Renal cortex interstitium (tissue), 15 donors: ENCODE measurements around the gene PALD1. TPM values are rescaled to one million over a fixed set of nuclear protein-coding genes. Genes with fewer than 3 reads are reported as not detected.

Experiments used
- DNase-seq, 11 donors: peaks; one replicate each; pipeline ENCODE4 v3.0.0-alpha.2; 2013; ENCODE audit warnings: low read depth in 9 of 11, low spot score in 4 of 11; ENCODE audit errors: extremely low read depth in 1 of 11
- long read RNA-seq, 16 experiments: transcript quantifications; one replicate each; lab custom pipeline, GENCODE V29; 2026
- polyA plus RNA-seq, 3 donors: library from polyadenylated mRNA; unstranded; fragments of 120-200 nt; gene quantifications; one replicate each; pipeline ENCODE4 v1.2.1, GENCODE V29; 2013; ENCODE audit not compliant: insufficient read length in 3 of 3

The PALD1 gene
- 10 to 100 TPM; 10.1 to 12.8 (median 11.9) TPM for polyA plus RNA-seq
- long read RNA-seq, donor 1, full-length matches to known transcripts, result 1 of 1 reads
- long read RNA-seq, donor 1, partial matches to known transcripts, result 0 of 1 reads
- long read RNA-seq, donor 1, other reads (novel, unspliced or antisense), result 0 of 1 reads
- long read RNA-seq, donor 2, result 0 reads
- long read RNA-seq, donor 3, full-length matches to known transcripts, result 1 of 1 reads
- long read RNA-seq, donor 3, partial matches to known transcripts, result 0 of 1 reads
- long read RNA-seq, donor 3, other reads (novel, unspliced or antisense), result 0 of 1 reads
- long read RNA-seq, donor 4, full-length matches to known transcripts, result 1 of 1 reads
- long read RNA-seq, donor 4, partial matches to known transcripts, result 0 of 1 reads
- long read RNA-seq, donor 4, other reads (novel, unspliced or antisense), result 0 of 1 reads
- long read RNA-seq, donor 5, result 0 reads
- long read RNA-seq, donor 6, result 0 reads
- long read RNA-seq, donor 7, full-length matches to known transcripts, result 1 of 1 reads
- long read RNA-seq, donor 7, partial matches to known transcripts, result 0 of 1 reads
- long read RNA-seq, donor 7, other reads (novel, unspliced or antisense), result 0 of 1 reads
- long read RNA-seq, donor 8, full-length matches to known transcripts, result 1 of 1 reads
- long read RNA-seq, donor 8, partial matches to known transcripts, result 0 of 1 reads
- long read RNA-seq, donor 8, other reads (novel, unspliced or antisense), result 0 of 1 reads
- long read RNA-seq, donor 9, result 0 reads
- long read RNA-seq, donor 10, full-length matches to known transcripts, result 1 of 1 reads
- long read RNA-seq, donor 10, partial matches to known transcripts, result 0 of 1 reads
- long read RNA-seq, donor 10, other reads (novel, unspliced or antisense), result 0 of 1 reads
- long read RNA-seq, donor 11, full-length matches to known transcripts, result 1 of 16 reads
- long read RNA-seq, donor 11, partial matches to known transcripts, result 15 of 16 reads
- long read RNA-seq, donor 11, other reads (novel, unspliced or antisense), result 0 of 16 reads
- long read RNA-seq, donor 12, result 0 reads
- long read RNA-seq, donor 13, result 0 reads
- long read RNA-seq, donor 14, result 0 reads
- long read RNA-seq, donor 15, result 0 reads
- long read RNA-seq, donor 16, full-length matches to known transcripts, result 2 of 2 reads
- long read RNA-seq, donor 16, partial matches to known transcripts, result 0 of 2 reads
- long read RNA-seq, donor 16, other reads (novel, unspliced or antisense), result 0 of 2 reads

- DNase-seq, result peak in 8 of 11 donors; percentile 60 to 74 (median 70)
Measured at GRCh38 chr10:70478191-70479164, at the start of gene PALD1. Gene PALD1 (plus strand): TSS chr10:70478767. CDS start chr10:70525952, 47,185 bp downstream.

GRCh38 chr10:70430493-70431445 lies 47.8 kb upstream of the PALD1 start:
- DNase-seq, result peak in 10 of 11 donors; percentile 25 to 81 (median 55)

- no peak for DNase-seq
Measured at GRCh38 chr10:70432101-70432500, 46.5 kb upstream of the PALD1 start.

- DNase-seq, result no peak
Measured at GRCh38 chr10:70432561-70433263, 45.9 kb upstream of the PALD1 start.

GRCh38 chr10:70433581-70434280 lies 44.8 kb upstream of the PALD1 start:
- no peak for DNase-seq

- DNase-seq, result no peak
Measured at GRCh38 chr10:70435241-70436085, 43.1 kb upstream of the PALD1 start.

- no peak for DNase-seq
Measured at GRCh38 chr10:70437721-70438120, 40.8 kb upstream of the PALD1 start.

GRCh38 chr10:70440296-70441160 lies 38.0 kb upstream of the PALD1 start:
- no peak for DNase-seq

GRCh38 chr10:70441161-70441894 lies 37.2 kb upstream of the PALD1 start, which contains the start of gene NODAL:
Gene NODAL (minus strand): TSS chr10:70441681. CDS start chr10:70441667, 14 bp downstream.
- DNase-seq, result no peak

GRCh38 chr10:70441895-70442309 lies 36.7 kb upstream of the PALD1 start:
- DNase-seq, result no peak

GRCh38 chr10:70442332-70442988 lies 36.1 kb upstream of the PALD1 start:
- DNase-seq, result no peak

- DNase-seq, result no peak
Measured at GRCh38 chr10:70444744-70445143, 33.8 kb upstream of the PALD1 start.
